Activated CD8-positive, alpha-beta memory T cell treated with anti-CD3 and anti-CD28 coated beads, Interleukin-2, amount 50 U/mL, for 1 hour (primary cell): Measurements from ENCODE around the gene PTPRM.

Source experiments
- DNase-seq: peaks from one replicate; pipeline ENCODE4 v3.0.0-alpha.2; 2020; ENCODE audit errors: extremely low read depth

PTPRM gene

DNA sequence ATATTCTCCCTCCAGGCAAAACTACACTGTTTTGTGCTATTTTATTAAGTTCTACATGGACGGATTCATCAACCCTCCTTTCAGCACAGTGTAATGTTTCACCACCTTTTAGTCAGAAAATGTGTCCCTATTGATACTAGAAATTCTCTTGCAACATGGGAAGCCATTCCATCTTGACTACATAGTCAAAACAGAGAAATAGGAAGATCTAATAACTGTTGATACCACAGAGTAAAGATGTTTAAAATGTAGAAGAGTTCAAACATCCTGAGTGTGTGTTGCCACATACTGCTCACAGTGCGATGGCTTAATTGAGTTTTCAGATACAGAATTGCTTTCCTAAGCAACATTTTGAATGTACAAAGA lies 549.9 kb downstream of the PTPRM start:
- no peak for DNase-seq

DNA sequence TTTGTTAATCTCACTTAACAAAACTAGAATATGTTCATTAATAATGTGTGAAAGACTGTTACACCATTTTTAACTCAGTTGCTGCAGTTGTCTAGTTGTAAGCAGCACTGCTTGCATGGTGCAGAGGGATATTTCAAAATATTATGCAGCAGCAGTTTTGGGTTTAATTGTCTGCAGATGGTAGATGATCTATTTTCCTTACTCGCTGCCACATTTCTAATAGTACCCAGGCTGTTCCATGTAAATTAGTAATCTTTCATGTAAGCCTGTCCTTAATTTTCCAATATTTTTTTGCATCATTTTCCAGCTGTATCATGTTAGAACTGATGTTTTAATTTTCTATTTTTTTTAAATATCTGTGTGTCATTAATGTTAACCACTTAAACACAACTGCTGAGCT lies 554.0 kb downstream of the PTPRM start:
- DNase-seq: no peak

DNA sequence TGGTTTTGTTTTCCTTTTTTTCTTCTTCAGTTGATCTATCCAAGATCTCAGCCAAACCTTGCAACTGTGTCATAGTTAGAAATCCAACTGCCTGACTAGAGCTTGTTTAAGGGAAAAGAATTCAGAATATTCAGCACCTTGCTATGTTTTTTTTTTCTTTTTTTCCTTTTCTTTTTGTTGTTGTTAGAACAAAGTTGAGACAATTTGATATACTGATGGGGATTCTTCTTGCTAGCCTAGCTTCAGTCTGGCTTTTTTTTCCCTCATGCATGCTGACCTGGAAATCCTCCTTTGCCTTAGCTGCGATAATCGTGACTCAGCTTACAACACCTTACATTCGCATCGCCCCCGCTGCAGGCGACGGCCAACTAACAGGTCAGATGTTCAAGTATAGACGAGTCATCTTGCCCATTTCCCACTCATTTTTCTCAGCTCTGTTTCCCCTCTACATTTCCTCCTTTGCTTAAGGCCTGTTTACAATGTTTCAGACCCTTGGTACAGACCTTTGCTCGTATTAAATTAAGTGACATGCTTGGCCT lies 554.9 kb downstream of the PTPRM start:
- no peak for DNase-seq

DNA sequence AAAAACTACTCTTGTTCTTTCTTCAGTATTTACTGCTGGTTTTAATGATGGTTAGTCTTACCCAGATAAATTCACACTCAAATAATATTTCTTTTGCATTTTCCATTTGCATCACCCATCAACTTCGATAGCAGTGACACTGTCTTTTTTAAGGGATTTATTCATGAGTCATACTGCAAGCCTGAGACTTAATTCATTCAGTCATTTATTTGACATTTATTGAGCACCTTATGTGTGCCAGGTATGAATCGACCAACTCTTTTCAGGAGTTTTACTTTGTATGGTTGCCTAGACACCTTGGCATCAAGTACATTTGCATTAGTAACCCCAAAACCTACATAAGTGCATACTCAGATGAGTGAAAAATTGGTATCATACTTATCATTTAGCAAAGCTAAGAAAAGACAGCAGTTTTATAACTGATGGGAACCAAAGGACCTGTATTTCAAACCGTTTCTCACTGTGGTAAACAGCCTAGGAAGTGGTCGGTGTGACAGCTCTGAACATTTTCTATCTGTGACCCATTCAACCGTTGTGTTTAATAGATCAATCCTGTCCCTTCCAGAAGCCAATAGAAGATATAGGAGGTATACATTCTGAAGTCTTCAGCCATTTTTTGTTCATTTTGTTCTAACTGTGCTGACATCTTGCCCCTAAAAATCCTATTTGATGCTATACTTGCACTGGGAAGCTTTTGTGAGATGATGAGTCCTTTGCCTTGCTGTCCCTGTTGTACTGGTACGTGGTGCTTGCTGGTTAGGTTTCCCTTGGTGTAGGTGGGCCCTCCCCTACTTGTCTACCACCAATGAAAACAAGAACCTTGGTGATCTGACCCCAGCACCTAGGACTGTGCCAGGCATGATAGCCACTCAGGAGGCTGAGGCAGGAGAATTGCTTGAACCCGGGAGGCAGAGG lies 557.4 kb downstream of the PTPRM start:
- no peak for DNase-seq

DNA sequence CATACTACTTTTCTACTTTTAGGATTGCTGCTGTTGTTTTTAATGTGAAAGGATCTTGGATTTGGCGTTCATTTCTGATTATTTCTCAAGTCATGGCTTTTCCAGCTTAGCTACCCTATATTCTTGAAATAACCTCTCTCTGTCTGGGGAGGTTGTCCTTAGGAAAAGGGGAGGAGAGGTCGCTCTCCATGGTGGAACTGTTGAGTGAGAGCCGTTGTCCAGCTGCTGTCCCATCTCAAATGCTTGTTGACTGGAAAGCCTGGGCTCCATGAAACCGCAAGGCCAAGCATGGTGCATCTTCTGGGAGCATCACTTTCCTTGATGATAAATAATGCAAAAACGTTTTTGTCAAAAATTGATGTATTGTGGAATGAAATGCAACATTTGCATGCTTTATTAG lies 563.0 kb downstream of the PTPRM start:
- DNase-seq: no peak

DNA sequence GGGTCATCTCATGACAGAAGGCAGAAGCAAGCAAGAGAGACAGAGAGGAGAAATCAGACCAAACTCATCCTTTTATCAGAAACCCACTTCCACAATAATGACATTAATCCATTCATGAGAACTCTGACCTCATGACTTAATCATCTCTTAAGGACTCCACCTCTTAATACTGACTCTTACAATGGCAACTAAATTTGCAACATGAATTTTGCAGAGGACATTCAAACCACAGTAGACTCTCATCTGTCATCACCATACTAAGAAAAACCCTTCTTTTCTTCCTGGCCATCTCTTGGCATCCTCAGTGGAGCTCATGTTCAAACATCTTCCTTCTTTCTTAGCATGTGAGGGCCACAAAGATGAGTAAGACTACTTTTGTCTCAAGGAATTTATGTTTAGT lies 565.9 kb downstream of the PTPRM start:
- no peak for DNase-seq

DNA sequence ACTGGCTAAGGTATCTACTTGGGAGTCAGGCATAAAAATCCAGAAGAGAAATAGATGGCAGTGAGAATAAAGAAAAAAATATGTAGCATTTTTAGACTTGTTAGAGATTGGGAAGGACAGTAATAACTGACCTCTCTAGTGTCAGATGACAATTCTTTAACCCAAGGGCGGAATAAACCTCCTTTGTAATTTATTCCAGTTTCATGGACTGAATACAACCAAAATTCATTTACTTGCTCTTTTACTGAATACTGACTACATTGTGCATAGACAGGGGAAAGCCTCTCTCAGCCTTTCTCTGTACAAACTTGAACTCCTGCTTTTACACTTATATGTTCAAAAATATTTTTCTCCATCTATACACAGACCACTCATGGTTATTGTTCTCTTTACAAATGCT lies 566.8 kb downstream of the PTPRM start:
- no peak for DNase-seq

DNA sequence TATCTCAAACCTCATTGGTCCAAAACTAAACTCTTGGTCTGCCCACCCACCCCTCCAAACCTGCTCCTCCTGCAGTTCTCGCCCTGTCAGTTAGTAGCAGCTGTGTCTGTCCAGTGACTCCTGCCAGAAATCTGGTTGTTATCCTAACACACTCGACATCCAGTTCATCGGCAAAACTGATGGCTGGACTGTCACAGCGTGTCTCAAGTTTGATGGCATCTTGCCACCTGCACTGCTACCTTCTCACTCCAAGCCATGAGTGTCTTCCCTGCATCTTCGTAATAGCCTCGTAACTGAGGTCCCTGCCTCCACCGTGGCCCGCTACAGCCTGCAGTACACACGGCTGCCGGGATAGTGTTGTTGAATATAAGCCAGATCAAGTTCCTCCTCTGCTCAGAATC lies 572.0 kb downstream of the PTPRM start:
- no peak for DNase-seq

DNA sequence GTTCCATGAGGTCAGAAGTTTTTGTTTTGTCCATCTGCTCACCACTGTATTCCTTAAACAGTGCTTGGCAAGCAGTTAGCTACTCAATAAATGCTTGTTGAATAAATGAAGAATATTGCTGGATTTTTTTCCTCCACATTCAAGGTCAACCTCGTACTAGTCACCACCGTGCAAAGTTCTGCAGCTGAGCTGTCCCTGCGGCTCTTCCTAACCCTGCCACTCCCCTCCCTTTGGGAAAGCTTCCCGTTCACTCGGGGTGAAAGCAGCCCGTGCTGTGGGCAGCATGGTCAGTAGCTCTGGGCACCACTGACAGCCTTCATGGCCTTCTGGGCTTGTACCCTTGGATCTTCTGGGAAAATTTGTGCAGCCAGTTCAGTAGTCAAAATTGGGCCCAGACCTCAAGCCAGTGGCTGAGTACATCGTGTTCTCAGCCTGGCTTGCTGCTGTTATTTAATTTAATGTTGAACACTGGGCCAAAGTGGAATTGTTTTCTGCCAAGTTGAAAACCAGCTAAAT lies 572.8 kb downstream of the PTPRM start:
- DNase-seq: no peak

DNA sequence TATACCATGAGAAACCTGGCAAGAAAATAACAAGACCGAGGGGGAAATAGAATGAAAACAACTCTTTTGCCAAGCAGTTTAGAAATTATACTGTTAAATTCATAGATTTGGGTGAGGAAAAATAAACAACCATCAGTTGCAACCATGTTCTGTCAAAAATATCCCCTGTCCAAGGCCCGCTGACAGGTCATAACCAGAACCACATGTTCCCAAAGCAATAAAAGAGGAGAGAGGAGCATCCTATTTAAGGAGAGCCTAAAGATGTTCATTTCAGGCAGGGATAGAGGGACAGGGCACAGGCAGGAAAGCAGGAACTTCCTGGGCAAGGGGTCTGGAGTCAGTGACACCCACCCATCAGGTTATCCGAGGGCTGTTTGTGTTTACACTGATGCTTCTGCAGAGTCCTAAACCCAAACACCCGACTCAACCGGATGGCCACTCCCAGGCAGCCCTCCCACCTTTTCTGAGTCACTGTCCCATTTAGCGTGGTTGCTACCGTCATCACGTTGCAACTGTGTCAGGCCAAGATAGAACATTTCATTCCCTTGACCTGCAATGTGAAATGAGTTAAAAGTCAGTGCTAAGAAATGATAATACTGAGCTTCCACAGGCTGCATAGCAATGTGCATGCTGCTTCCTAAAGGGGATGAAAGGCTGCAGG lies 573.9 kb downstream of the PTPRM start:
- DNase-seq: no peak

DNA sequence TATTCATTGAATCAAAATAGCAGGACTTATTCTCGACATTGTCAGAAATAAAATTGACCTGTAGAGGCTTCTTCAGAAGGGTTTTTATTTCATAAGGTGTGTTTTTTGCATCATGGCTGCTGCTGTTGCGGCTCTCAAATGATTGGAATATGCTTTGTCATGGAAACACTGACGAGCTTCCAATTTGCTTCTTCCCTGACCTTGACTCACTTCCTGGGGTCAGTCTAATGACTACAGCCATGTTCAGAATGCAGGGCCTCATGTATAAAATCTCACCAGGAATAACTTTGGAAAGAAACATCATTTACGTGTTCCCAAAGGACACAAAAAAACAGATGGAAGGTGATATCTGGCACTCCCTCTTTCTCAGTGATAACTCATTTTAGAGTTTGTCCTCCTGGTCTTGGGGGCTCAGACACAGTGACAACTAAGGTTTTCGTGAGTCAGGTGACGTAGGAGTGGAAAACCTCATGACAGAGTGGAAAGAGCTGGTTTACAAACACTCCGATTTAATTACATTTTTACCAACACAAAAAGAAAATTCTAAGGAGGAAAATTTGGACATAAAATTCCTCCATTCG lies 575.1 kb downstream of the PTPRM start:
- DNase-seq: no peak

DNA sequence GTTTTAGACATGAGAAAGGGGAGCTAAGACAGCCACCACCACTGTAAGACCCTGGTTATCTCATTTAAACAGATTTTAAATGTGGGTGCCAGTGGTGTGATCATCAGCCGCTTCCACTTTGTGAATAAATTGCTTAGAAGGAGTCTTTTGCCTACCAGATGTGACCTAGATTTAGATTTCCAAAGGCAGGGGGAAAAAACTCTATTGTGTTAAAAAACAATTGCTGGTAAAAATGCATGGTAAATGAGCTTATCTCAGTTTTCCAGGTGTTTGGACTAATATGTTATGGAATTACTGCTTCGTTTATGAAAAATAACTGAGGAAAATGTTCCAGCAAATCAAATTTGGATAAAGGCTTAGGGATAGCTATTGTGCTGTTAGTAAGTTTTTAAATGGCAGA lies 575.8 kb downstream of the PTPRM start:
- DNase-seq: no peak

DNA sequence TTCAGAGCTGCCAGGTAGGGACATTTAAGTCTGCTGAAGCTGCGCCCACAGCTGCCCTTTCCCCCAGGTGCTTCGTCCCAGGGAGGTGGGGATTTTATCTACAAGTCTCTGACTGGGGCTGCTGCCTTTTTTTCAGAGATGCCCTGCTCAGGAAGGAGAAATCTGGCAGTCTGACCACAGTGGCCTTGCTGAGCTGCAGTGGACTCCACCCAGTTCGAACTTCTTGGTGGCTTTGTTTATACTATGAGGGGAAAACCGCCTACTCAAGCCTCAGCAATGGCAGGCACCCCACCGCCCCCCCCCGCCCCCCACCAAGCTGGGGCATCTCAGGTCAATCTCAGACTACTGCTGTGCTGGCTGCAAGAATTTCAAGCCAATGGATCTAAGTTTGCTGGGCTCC lies 584.1 kb downstream of the PTPRM start:
- no peak for DNase-seq

DNA sequence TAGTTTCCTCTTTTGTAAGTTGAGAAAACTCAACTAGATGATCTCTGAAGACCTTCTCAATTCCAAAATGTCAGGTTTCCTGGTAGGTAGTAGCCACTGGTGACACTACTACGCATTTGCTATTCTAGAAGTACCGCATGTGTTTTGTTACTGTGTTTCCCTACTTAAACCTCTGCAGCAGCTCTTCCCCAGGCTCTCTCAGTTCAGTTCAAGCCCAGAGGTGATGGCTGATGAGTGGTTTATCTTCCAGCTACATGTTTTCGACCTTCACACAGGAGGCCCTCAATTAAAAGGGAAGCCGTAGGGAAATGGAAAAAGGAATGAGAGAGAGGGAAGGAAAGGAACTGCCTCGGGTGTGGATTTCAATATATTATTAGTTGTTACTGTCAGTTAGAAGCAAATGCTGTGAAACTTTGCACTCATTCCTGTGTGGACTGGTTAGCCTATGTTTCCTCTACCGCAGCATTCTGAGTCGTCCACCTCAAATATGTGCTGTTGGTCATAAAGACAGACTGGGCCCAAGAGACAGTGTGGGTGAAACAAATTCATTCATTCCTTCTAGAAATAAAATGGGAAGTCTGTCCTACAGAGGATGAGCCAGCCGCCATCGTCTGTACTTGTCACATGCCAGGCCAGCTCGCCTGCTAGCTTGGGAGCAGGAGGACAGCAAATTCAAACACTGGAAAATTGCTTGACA lies 586.9 kb downstream of the PTPRM start:
- no peak for DNase-seq

DNA sequence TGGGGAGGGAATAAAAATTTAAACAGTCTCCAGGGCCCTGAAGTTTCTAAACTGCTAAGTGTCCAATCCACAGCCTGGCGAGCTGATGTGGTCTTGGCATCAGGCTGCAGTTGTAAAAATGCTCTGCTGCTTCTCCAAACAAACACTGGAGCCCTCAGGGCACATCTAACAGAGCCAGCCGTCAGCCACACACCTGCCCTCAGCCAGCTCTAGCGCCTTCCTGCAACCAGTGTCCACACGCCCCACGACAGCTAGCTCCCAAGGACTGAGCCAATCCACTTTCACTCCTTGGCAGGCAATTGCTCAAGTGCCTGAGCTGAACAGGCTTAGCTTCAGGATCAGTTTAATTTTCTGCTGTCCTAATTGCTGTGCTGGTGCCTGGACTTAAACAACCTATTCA lies 595.7 kb downstream of the PTPRM start:
- no peak for DNase-seq

DNA sequence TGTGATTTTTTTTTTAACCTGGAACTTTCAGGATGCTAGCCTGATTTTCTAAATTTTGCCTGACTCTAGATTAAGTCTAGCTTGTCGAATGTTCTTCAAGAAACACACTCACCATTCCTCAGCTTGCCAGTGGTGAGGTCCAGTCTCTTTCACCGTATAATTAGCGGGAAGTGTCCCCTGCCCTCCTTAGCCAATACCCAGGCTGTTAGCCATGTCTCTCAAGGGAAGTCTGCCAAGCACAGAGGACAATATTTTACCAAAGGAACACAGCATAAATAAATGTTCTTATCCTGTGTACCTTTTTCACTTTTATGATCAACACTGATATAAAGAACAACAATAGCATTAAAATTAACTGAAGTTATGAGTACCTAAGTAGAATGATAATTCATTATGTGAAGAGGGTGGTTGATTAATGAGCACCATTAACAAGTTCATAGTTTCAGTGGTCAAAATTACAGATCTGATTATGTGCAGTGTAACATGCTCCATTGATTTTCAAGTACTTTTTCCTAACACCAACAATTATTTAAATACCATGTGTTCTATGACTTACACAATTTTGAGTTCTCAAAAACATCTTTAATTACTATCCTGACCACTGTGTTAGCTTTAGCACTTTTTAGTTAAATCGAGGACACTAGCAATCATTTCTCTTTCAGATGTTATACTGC lies 596.3 kb downstream of the PTPRM start:
- DNase-seq: no peak

DNA sequence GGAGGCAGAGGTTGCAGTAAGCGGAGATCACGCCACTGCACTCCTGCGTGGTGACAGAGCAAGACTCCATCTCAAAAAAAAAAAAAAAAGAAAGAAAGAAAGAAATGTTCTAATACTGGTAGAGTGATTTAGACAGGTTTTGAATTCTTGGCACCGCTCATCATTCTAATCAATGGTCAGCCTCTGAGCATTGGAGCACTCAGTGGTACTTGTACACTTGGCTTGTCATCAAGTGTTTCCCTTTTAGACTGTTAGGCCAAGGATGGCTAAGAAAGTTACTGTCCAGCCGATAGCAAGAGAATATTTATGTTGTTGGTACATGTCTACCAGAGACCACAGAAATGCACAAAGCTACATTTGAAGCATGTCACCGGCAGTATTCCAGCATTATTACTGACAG lies 598.0 kb downstream of the PTPRM start:
- DNase-seq: no peak

DNA sequence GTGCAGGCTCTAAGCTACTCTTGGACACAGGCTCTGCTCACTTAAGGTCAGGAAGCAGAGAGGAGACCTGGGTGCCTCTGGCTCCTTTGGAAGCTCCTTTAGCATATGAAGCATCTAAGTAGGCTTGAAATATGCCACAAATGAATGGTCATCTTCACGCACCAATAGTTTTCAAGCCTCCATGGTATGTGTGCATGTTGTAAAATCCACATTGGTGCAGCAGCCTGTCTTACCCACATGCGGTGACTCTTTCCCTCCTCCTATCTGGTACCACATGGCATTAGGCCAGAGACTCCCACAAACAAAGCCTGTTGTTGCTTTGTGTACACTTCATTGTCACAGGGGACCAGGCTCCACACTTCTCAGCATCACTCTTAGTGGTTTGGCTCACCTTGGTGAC lies 599.9 kb downstream of the PTPRM start:
- DNase-seq: no peak

DNA sequence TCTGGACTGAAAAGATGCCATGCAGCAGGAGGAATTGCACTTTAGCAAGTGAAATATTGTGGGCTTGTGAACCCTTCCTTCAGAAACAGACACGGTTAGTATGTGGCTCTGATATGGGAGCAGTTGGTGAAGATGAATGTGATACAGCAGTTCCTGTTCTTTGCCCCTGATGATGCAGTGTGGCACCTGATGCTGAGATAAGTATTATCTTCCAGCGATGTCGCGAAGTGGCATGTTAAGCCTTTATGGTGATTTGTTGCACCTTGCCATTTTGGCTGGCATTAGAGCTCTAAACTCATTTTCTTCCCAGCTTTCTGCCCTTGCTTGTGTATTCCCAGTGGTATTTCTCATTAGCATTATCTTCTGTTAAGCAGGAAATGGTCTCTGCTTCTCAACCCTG lies 600.6 kb downstream of the PTPRM start:
- DNase-seq: no peak

DNA sequence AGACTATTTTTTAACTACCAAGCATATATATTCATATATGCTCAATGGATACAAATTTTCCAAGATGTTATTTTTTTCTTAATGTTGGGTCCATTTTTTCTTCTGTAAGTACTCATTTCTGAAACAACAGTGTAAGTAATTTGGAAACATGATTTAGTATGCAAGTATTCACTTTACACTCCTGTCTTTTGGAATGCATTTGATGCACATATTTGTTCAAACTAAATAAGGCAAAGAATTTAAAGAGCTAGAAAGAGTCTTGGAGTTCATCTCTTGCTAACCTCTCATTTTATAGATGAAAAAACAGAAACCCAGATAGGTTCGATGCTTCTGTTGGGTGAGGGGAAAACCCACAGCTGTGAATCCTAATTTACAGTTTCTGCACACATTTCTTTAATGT lies 602.6 kb downstream of the PTPRM start:
- DNase-seq: no peak

DNA sequence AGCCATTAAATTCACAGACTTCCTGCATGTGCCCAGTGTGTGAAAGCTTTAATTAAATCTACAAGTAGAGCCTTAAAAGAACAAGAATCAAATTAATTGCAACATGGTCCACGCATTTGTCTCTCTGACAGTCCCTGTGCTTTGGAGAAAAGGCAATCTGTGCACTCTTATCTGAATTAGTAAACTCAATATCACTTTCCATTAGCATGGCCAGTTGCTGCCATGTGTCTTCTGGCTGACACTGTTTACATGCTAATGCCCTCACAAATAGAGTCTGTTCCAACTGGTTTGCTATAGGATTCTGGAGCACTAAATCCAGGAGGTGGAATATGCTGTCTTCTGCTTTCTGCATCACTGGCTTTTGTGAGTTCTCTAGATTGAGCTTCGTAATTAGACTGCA lies 607.7 kb downstream of the PTPRM start:
- no peak for DNase-seq
